HG02759 (cell line): ENCODE results near the gene TMEM209.
"Not testable (repeated sequence)": the region's sequence is repeated elsewhere in the genome, so short reads cannot be mapped to it uniquely, and the experiment has no call there.

ENCODE experiments used
- ATAC-seq: cut with Tn5 transposase; IDR thresholded peaks from one replicate; pipeline ENCODE4 v1.9.1; 2021; ENCODE audit warnings: mild to moderate bottlenecking, moderate library complexity; ENCODE audit not compliant: unreplicated experiment

TMEM209 gene

GRCh38 chr7:130129011-130129411 is 76.2 kb downstream of the TMEM209 start:
- no peak for ATAC-seq

DNA sequence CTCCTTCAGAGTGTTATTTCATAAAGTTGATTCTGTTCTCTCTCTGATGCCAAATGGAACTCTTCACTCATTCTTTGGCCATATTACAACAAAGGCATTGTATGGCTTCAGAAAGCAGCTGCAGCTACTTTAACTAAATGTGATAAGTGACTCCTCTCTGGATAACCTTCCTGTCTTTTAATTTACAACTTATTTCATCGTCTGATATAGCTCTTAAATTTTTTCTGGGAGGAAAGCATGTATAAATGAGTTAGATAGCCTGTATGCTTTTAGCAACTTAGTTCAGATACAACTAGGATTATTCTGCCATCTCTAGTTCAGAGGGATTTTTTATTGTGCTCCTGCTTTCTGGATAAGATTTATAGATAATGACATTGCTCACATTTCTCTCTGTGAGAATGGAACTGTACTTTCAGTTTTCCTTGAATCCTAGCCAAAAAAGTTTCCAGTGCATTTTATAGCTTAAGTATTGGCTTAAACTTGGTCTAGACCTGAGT is 77.3 kb downstream of the TMEM209 start:
- ATAC-seq = no peak

GRCh38 chr7:130127404-130127803 is 77.8 kb downstream of the TMEM209 start:
- no peak for ATAC-seq

DNA sequence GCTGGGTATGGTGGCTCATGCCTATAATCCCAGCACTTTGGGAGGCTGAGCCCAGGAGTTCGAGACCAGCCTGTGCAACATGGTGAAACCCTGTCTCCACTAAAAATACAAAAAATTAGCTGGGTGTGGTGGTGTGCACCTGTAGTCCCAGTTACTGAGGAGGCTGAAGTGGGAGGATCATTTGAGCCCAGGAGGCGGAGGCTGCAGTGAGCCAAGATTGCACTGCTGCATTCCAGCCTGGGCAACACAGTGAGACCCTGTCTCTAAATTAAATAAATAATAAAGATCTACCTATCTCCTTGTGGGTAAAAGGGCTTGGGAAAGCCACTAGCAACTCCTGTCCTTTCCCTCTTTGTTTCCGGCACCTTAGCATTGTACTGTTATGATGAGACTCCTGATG is 78.4 kb downstream of the TMEM209 start:
- not testable (repeated sequence) for ATAC-seq

- ATAC-seq = no peak
Measured at GRCh38 chr7:130124711-130125110, 80.5 kb downstream of the TMEM209 start.

- no peak for ATAC-seq
Measured at GRCh38 chr7:130123501-130123900, 81.7 kb downstream of the TMEM209 start.

GRCh38 chr7:130118801-130119200 is 86.4 kb downstream of the TMEM209 start:
- no peak for ATAC-seq

DNA sequence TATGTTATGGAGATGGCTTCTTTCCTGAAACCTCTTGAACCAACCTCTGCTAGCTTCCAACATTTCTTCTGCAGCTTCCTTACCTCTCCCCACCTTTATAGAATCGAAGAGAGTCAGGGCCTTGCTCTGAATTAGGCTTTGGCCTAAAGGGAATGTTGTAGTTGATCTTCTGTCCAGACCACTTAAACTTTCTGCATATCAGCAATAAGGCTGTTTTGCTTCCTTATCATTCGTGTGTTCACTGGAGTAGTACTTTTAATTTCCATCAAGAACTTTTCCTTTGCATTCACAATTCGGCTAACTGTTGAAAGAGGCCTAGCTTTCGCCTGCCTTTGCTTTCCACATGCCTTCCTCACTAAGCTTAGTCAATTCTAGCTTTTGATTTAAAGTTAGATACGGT is 86.9 kb downstream of the TMEM209 start:
- ATAC-seq = no peak

DNA sequence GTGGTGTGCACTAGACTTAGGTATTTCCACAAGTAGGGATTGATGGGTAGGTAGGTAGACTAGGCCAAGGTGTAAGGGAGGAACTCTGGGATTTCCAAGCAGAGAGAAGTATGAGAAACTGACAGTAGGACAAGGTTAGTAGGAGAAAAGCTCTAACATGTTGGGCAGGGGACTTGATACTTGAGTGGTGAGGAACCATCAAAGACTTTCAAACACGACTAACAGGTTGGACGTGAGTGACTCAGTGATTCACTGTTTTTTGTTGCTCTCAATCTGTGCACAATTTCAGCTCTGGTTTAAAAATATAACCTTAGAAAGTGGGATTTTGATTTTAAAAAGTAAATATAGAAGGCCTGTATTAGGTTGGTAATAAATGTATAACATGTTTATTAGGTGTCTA is 90.4 kb downstream of the TMEM209 start:
- no peak for ATAC-seq
